Glomerular endothelial cell (primary cell): ENCODE data around the gene ERBB3. TPM values are rescaled to one million over a fixed set of nuclear protein-coding genes. Genes with fewer than 3 reads are reported as not detected.

Experiments
- DNase-seq: peaks from one replicate; pipeline ENCODE4 v3.0.0-alpha.2; 2011; ENCODE audit warnings: low read depth, low spot score; ENCODE audit errors: extremely low read depth
- total RNA-seq: library from RNA; depleted of rRNA; stranded (reverse); fragments of >200 nt; gene quantifications from 2 replicates; pipeline ENCODE4 v1.2.3, GENCODE V29; 2015

The ERBB3 gene
- total RNA-seq, 1 donor from 2014 or later, result not detected

DNA sequence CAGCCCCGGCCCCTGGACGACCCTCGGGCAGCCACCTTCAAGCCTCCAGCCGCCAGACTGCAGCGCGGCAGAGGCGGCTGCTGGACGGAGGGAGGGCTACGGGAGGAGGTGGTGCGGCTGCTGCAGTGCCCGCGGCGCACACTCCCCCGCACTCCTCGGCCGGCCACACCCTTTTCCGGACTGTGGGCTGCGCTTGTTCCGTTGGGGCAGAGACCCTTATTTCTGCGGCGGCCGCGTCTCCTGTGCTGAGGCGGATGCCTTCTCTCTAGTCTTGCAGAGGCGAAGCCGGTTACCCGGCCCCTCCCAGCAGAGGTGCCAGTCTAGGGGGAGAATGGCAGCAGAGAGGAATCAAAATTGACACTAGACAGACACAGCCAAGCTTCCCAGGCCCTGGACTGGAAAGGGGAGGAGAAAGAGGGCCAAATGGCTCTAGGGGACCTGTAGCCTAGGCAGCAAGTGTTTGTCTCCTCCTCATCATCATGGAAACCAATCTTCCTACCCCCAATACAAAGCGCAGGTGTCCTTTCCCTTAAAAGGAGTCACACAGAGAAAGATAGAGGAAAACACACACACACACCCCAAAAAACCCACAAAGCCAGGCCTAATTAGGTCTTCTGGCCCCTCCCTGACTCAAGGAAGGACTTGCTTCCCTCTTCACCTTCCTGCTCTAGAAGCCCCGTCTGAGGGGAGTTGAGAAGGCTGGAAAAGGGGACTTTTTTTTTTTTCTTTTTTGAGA lies 49.4 kb downstream of the ERBB3 start:
- DNase-seq, result no peak

DNA sequence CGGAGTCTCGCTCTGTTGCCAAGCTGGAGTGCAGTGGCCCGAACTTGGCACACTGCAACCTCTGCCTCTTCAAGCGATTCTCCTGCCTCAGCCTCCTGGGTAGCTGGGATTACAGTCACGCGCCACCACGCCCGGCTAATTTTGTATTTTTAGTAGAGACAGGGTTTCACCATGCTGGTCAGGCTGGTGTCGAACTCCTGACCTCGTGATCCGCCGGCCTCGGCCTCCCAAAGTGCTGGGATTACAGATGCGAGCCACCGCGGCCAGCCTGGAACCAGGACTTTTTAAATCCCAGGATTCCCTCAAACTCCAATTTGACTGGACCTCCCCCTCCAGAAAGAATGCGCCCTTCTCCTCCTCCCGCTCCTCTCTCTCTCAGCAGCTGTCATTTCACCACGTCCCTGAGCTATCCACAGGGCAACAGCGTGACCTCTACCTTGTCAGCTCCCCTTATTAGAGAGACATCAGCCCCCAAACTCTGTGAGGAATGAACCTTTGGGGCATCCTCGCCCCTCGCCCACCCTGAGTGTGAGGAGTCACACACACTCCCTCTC lies 50.1 kb downstream of the ERBB3 start:
- DNase-seq, result no peak

DNA sequence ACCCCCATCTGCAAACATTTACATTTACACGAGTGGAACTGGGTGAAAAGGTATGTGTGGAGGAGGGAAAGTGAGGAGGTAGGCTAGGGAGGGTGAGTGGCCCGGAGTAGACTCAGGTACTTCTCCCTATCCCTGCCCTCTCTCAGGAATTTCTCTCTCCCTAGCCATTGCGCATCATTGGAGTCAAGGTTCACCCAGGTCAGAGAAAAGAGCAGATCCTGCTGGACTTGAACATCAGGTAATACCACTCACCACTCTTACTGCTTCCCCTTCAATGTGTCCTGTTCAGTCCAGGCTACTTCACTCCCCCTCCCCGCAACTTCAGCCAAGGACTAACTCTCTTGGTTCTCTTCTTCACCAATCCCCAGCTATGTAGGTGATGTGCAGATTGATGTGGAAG lies 50.9 kb downstream of the ERBB3 start:
- DNase-seq, result no peak

DNA sequence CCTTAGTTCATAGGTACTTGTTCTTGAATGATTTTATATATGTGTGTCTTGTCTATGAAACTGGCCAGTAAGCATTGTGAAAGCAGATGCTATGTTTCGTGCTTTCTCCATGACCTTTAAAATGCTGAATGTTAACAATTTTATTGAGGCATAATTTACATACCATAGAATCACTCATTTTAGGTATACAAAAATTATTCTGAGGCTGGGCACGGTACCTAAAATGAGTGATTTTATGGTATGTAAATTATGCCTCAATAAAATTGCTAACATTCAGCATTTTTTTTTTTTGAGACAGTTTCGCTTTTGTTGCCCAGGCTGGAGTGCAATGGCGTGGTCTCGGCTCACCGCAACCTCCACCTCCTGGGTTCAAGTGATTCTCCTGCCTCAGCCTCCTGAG lies 54.9 kb downstream of the ERBB3 start:
- DNase-seq, result no peak

DNA sequence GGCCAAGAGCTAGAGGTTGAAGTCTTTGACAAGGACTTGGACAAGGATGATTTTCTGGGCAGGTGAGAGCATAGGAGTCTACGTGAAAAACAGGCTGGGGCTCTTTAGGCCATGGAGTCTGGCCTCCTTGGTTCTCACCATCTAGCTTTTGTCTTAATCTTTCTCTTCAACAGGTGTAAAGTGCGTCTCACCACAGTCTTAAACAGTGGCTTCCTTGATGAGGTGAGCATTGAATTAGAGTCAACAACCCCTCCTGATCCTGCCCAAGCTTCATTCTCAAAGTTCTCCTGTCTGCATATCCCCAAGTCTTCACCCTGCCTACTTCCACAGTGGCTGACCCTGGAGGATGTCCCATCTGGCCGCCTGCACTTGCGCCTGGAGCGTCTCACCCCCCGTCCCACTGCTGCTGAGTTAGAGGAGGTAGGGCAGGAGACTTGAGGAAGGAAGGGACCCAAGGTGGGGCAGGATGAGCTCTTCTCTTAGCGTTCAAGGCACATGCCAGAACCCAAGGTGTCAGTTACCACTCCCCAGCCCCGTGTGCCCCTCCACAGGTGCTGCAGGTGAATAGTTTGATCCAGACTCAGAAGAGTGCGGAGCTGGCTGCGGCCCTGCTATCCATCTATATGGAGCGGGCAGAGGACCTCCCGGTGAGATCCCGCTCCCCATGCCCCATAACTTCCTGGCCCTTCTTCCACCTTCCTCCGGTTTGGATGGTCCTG lies 58.0 kb downstream of the ERBB3 start:
- no peak for DNase-seq

DNA sequence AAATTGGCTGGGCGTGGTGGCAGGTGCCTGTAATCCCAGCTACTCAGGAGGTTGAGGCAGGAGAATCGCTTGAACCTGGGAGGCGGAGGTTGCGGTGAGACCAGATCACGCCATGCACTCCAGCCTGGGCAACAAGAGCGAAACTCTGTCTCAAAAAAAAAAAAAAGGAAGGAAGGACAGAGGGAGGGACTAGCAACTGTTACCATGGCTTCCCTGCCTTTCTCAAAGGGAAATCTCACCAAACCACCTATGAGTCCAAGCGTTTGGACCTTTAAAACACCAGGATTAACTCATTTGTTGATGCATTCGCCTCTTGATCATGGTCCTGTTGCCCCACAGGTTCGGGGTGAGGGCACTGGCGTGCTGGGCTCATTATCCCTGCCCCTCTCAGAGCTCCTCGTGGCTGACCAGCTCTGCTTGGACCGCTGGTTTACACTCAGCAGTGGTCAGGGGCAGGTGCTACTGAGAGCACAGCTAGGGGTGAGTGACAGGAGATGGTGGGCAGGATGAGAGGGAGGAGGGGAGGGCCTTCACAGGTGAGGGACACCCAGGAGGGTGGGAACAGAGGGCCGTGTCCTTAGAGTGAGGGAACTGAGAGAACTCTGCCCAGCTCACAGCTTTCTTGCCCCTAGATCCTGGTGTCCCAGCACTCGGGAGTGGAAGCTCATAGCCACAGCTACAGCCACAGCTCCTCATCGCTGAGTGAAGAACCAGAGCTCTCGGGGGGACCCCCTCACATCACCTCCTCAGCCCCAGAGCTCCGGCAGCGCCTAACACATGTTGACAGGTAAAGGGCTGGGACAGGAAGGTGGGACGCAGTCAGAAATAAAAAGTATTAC lies 62.2 kb downstream of the ERBB3 start:
- DNase-seq, result no peak

DNA sequence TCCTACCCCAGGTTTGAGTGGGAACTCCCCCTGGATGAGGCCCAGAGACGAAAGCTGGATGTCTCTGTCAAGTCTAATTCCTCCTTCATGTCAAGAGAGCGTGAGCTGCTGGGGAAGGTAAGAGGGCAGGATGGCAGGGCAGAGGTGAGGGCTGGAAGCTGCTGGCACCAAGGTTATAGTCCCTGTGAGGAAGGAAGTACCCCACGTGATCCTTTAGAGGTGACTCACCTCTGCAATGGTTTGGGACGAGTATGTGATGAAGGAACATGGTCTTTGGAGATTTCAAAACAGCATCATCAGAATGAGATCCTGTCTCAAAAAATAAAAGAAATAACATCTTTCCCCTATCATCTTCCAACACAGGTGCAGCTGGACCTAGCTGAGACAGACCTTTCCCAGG lies 63.3 kb downstream of the ERBB3 start:
- DNase-seq, result no peak

DNA sequence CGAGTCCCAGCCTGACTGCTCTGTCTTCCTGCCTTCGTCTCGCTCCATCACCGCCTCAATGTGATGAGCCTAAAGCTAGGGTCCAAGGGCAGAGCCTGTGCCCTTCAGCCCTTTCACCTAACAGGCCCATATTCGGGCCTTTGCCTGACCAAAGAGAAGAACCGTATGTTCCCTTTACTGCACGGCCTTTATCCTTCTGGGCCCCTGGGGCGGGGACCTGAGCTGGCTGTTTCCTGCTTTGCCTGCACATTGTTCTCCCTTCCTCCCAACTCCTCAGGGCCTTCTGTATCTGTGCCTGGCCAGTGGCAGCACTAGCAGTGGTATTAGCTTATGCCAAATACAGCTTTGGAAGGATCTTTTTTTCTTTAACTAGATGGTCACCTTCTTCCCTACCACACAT lies 63.9 kb downstream of the ERBB3 start:
- DNase-seq, result no peak

DNA sequence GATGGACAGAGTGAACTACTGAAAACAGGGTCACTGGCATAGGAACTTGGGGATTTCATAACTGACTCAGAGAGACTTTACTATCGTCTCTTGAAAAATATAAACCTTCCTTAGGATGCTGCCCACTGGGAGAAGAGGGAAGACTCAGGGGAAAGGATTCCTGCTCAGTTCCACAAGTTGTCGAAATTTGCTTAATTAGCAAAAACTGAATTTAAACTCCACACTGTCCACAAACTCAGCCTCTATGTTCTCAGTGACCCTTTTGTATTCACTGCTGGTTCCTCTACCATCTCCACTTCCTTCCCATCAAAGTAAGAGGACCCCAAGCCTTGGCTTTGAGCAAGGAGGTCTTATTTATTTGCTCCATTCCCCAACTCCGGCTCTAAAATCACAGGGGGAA lies 65.3 kb downstream of the ERBB3 start:
- no peak for DNase-seq

DNA sequence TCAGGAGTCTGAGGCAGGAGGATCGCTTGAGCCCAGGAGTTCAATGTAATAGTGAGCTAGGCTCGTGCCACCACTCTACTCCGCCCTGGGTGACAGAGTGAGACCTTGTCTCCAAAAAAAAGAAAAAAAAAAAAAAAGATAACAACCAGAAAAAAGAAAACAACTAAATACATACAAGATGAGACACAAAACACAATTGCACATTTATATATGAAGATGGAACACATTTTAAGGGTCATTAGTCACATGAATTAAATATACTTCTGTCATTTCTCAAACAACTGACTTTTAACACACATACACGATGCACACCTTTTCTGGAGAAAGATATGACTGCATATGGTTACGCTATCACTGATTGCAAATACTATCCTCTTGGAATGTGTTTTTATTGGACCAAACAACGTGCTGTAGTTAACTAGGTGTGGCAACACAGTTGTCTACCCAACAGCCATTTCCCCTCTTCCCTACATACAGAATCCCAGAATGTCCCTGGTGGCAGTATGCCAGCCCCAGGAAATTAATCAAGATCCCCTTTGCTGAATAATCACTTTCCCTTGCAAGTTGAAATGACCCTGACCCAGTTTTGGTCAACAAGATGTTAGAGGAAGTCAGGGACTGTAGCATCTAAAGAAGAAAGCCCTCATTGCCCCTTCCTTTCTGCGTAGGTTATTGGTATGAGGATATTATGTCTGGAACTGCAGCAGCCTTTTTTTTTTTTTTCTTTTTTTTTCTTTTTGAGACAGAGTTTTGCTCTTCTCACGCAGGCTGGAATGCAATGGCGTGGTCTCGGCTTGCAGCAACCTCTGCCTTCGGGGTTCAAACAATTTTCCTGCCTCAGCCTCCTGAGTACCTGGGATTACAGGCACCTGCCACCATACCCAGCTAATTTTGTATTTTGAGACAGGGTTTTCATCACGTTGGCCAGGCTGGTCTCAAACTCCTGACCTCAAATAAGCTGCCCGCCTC lies 66.8 kb downstream of the ERBB3 start:
- DNase-seq, result no peak

DNA sequence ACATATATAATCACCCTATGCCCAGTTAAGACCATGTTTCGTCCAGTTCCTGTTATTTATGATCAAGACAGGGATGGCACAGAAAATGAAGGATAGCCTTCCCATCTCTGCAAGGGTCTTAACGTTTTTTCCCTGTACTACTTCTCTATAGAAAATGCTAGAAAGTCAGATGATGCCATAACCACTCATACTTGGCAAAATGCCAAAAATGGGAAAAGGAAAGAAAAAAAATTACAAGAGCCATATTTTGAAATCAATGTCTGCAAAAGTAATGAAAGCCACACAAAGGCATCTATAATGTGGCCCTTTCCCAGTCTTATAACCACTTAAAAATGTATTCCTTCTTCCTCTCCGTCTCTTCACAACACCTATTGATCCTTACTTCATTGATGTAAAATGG lies 70.6 kb downstream of the ERBB3 start:
- DNase-seq, result no peak

DNA sequence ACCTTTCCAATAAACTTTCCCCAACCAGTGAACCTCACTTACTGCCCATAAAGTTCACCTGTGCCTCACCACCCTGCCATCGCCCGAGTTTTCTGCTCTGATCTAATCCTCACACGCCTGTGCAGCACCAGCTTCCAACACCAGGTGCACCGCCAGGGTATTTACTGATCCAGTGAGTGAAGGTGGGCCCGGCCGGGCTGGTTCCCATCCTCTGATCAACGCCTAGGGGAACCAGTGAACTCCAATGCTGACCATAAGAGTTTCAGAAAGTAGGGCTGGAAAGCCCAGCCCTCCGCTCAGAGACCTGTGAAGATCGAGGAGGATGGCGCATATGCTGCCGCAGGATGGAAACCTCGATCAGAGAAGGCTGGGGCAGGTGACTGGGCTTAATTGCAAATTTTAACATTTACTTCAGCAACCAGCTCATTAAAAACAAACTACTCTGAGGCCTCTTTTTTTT lies 71.7 kb downstream of the ERBB3 start:
- DNase-seq, result no peak

DNA sequence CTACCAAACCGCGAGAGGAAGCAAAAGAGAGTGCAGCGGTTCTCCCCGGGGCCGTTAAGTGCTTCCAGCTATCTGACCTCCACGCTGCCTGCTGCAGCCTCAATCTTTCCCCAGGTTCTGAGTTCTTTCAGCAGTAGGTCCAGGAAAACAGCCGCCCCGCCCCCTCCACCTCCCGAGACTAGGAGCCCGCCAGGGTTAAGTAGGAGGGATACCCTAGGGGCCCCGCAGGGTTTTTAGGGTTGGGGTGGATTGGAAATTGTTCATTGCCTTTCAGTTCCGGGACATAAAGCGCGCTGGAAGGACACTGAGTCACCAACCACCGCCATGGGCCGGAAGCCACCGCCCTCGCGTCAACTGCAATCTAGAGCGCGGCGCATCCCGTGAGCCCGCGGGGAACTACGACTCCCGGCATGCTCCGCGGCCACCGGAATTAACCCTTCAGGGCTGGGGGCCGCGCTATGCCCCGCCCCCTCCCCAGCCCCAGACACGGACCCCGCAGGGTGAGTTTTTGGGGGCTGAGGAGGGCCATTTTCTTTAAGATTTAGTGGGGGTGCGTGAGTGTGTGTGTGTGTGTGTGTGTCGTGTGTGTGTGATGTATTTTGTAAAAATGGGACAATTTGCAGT lies 72.3 kb downstream of the ERBB3 start, which contains the start of gene MYL6B:
Gene MYL6B, plus strand, starts transcription at position 456 of the 624 bp plus-strand sequence. CDS start 1,332 bp downstream, outside the sequence.
- no peak for DNase-seq

Other genes starting within 250 kb of the ERBB3 start
- gene MMP19, start 237.2 kb upstream of the ERBB3 start, total RNA-seq, result 0.99 and 5.6 TPM in 2 replicates
- gene PYM1, start 152.3 kb upstream of the ERBB3 start, total RNA-seq, result 31.8 and 35.8 TPM in 2 replicates
- 49.8 and 53.7 TPM in 2 replicates for gene DGKA, start 149.0 kb upstream of the ERBB3 start, total RNA-seq
- gene PMEL, start 114.1 kb upstream of the ERBB3 start, total RNA-seq, result 0.58 and 1.1 TPM in 2 replicates
- 20.2 and 28.4 TPM in 2 replicates for gene CDK2, start 113.3 kb upstream of the ERBB3 start, total RNA-seq
- gene RAB5B, start 106.1 kb upstream of the ERBB3 start, total RNA-seq, result 76.2 and 88.7 TPM in 2 replicates
- gene SUOX, start 82.9 kb upstream of the ERBB3 start, total RNA-seq, result 13.3 and 14.3 TPM in 2 replicates
- gene IKZF4, start 59.1 kb upstream of the ERBB3 start, total RNA-seq, result 1.8 and 4.9 TPM in 2 replicates
- 956 and 971 TPM in 2 replicates for gene RPS26, start 38.2 kb upstream of the ERBB3 start, total RNA-seq
- 113 and 125 TPM in 2 replicates for gene PA2G4, start 24.4 kb downstream of the ERBB3 start, total RNA-seq
- 1,895 and 2,713 TPM in 2 replicates for gene RPL41, start 36.5 kb downstream of the ERBB3 start, total RNA-seq
- gene ZC3H10, start 38.1 kb downstream of the ERBB3 start, total RNA-seq, result 3.0 and 4.1 TPM in 2 replicates
- gene ESYT1, start 48.1 kb downstream of the ERBB3 start, total RNA-seq, result 269 and 275 TPM in 2 replicates
- gene MYL6B, start 72.4 kb downstream of the ERBB3 start, total RNA-seq, result 103 and 104 TPM in 2 replicates
- 2,948 and 3,870 TPM in 2 replicates for gene MYL6, start 78.2 kb downstream of the ERBB3 start, total RNA-seq
- 51.1 and 78.9 TPM in 2 replicates for gene SMARCC2, start 109.3 kb downstream of the ERBB3 start, total RNA-seq
- gene RNF41, start 141.8 kb downstream of the ERBB3 start, total RNA-seq, result 40.5 and 41.5 TPM in 2 replicates
- gene NABP2, start 144.2 kb downstream of the ERBB3 start, total RNA-seq, result 26.7 and 33.5 TPM in 2 replicates
- gene SLC39A5, start 149.9 kb downstream of the ERBB3 start, total RNA-seq, result not detected in 2 replicates
- 34.4 and 55.6 TPM in 2 replicates for gene ANKRD52, start 178.2 kb downstream of the ERBB3 start, total RNA-seq
- gene COQ10A, start 186.8 kb downstream of the ERBB3 start, total RNA-seq, result 9.2 and 15.9 TPM in 2 replicates
- 146 and 156 TPM in 2 replicates for gene CS, start 220.2 kb downstream of the ERBB3 start, total RNA-seq
- 112 and 135 TPM in 2 replicates for gene CNPY2, start 235.8 kb downstream of the ERBB3 start, total RNA-seq